Measurements from ENCODE around the gene IRAK1.

- TF ChIP-seq CTCF (IDR thresholded peaks at IDR 0.05) (no peak), POLR2A (IDR thresholded peaks at IDR 0.05) (no peak)
These were observed 58.9 kb downstream of the IRAK1 start for GRCh38 chrX:153960786-153961185.
